ENCODE measurements around the gene SCUBE1. TPM values are rescaled to one million over a fixed set of nuclear protein-coding genes. Genes with fewer than 3 reads are reported as not detected.

Gene SCUBE1
- total and polyA plus RNA-seq, 2 experiments from 2014 or later = 2.1 to 2.2 TPM

GRCh38 chr22:43206509-43207161, 136.5 kb downstream of the SCUBE1 start:
- no peak overlapping the region for H3K4me2 ChIP-seq
- H3K9me3 ChIP-seq (ENCODE audit: low read depth) = no peaks in the 10 kb centered on the region
- no peaks in the 10 kb centered on the region for H3K9me2 ChIP-seq (replicated peaks; ENCODE audit: insufficient read depth)
- H3K27ac ChIP-seq = no peak overlapping the region
- WGBS (ENCODE audit: low lambda C conversion rate, missing lambda C conversion rate) = 78% methylated on average over 19 of the region's 23 CpGs
- H3K4me1 ChIP-seq (ENCODE audit: insufficient read depth) = no peaks in the 10 kb centered on the region
- no peaks in the 10 kb centered on the region for H3K36me3 ChIP-seq (replicated peaks; ENCODE audit: insufficient read depth, low read depth)
- DNase-seq (ENCODE audit: low spot score) = no peak
- no peak overlapping the region for H3K4me3 ChIP-seq
- no peaks in the 10 kb centered on the region for H3K27me3 ChIP-seq
- no peaks in the 10 kb centered on the region for H4K20me1 ChIP-seq (ENCODE audit: insufficient read depth, poor library complexity, severe bottlenecking)
- TF ChIP-seq EZH2phosphoT487 (IDR thresholded peaks at IDR 0.05; ENCODE audit: low read depth, severe bottlenecking, unreplicated experiment) (no peak), CTCF (IDR thresholded peaks at IDR 0.05; ENCODE audit: poor library complexity) (no peak), EZH2 (IDR thresholded peaks at IDR 0.05; ENCODE audit: borderline replicate concordance) (no peak)
- H3K79me2 ChIP-seq = no peaks in the 10 kb centered on the region
- no peak overlapping the region for H2AFZ ChIP-seq

- 91% methylated on average over 3 of the region's 5 CpGs for WGBS (ENCODE audit: low lambda C conversion rate, missing lambda C conversion rate)
- no peak for TF ChIP-seq EZH2 (IDR thresholded peaks at IDR 0.05; ENCODE audit: borderline replicate concordance)
- TF ChIP-seq EZH2phosphoT487 (IDR thresholded peaks at IDR 0.05; ENCODE audit: low read depth, severe bottlenecking, unreplicated experiment) = no peak
- no peak for TF ChIP-seq CTCF (IDR thresholded peaks at IDR 0.05; ENCODE audit: poor library complexity)
- no peaks in the 10 kb centered on the region for H3K9me3 ChIP-seq (ENCODE audit: low read depth)
Observed at GRCh38 chr22:43205748-43206508, 137.2 kb downstream of the SCUBE1 start.

GRCh38 chr22:43205261-43205691, 137.9 kb downstream of the SCUBE1 start:
- 86% methylated on average over 8 of the region's 9 CpGs for WGBS (ENCODE audit: low lambda C conversion rate, missing lambda C conversion rate)
- Histone ChIP-seq H3K27me3 (no peaks in the 10 kb centered on the region), H3K4me3 (no peak overlapping the region), H3K4me1 (ENCODE audit: insufficient read depth) (no peaks in the 10 kb centered on the region), H3K36me3 (replicated peaks; ENCODE audit: insufficient read depth, low read depth) (no peaks in the 10 kb centered on the region), H3K79me2 (no peaks in the 10 kb centered on the region), H3K27ac (no peak overlapping the region), H2AFZ (no peak overlapping the region), H4K20me1 (ENCODE audit: insufficient read depth, poor library complexity, severe bottlenecking) (no peaks in the 10 kb centered on the region), H3K9me2 (replicated peaks; ENCODE audit: insufficient read depth) (no peaks in the 10 kb centered on the region), H3K4me2 (no peak overlapping the region), H3K9me3 (ENCODE audit: low read depth) (no peaks in the 10 kb centered on the region)
- TF ChIP-seq EZH2 (IDR thresholded peaks at IDR 0.05; ENCODE audit: borderline replicate concordance) (no peak), EZH2phosphoT487 (IDR thresholded peaks at IDR 0.05; ENCODE audit: low read depth, severe bottlenecking, unreplicated experiment) (no peak), CTCF (IDR thresholded peaks at IDR 0.05; ENCODE audit: poor library complexity) (no peak)
- DNase-seq (ENCODE audit: low spot score) = no peak

More at GRCh38 chr22:43205748-43206508, 137.2 kb downstream of the SCUBE1 start:
- Histone ChIP-seq H3K27me3 (no peaks in the 10 kb centered on the region), H3K4me3 (no peak overlapping the region), H3K4me1 (ENCODE audit: insufficient read depth) (no peaks in the 10 kb centered on the region), H4K20me1 (ENCODE audit: insufficient read depth, poor library complexity, severe bottlenecking) (no peaks in the 10 kb centered on the region), H3K36me3 (replicated peaks; ENCODE audit: insufficient read depth, low read depth) (no peaks in the 10 kb centered on the region), H3K79me2 (no peaks in the 10 kb centered on the region), H3K27ac (no peak overlapping the region), H3K4me2 (no peak overlapping the region), H2AFZ (no peak overlapping the region), H3K9me2 (replicated peaks; ENCODE audit: insufficient read depth) (no peaks in the 10 kb centered on the region)
- no peak for DNase-seq (ENCODE audit: low spot score)
